ENCODE data around the gene TEX12.
"Not testable (repeated sequence)": the region's sequence is repeated elsewhere in the genome, so short reads cannot be mapped to it uniquely, and the experiment has no call there.

Gene TEX12

GRCh38 chr11:112159098-112160065, 7.8 kb upstream of the TEX12 start:
- H3K4me3 ChIP-seq (ENCODE audit: low read length) = peak overlapping the region; percentile 4
- TF ChIP-seq CTCF (conservative IDR thresholded peaks at IDR 0.05; ENCODE audit: low read depth, low read length) = no peak
- no peak for DNase-seq (ENCODE audit: low read depth)

GRCh38 chr11:112160091-112160848, 6.9 kb upstream of the TEX12 start:
- no peak for TF ChIP-seq CTCF (conservative IDR thresholded peaks at IDR 0.05; ENCODE audit: low read depth, low read length)
- peak overlapping the region; percentile 4 for H3K4me3 ChIP-seq (ENCODE audit: low read length)
- no peak for DNase-seq (ENCODE audit: low read depth)

- DNase-seq (ENCODE audit: low read depth) = no peak
- no peak for TF ChIP-seq CTCF (conservative IDR thresholded peaks at IDR 0.05; ENCODE audit: low read depth, low read length)
- peak overlapping the region; percentile 7 for H3K4me3 ChIP-seq (ENCODE audit: low read length)
Measured at GRCh38 chr11:112161012-112161411, 6.2 kb upstream of the TEX12 start.

- DNase-seq (ENCODE audit: low read depth) = not testable (repeated sequence)
- H3K4me3 ChIP-seq (ENCODE audit: low read length) = peak overlapping the region; percentile 51
Measured at GRCh38 chr11:112162200-112162599, 5.0 kb upstream of the TEX12 start.

- no peak for TF ChIP-seq CTCF (conservative IDR thresholded peaks at IDR 0.05; ENCODE audit: low read depth, low read length)
- no peak for DNase-seq (ENCODE audit: low read depth)
- peak overlapping the region; percentile 51 for H3K4me3 ChIP-seq (ENCODE audit: low read length)
Measured at GRCh38 chr11:112162761-112163546, 4.2 kb upstream of the TEX12 start.

- TF ChIP-seq CTCF (conservative IDR thresholded peaks at IDR 0.05; ENCODE audit: low read depth, low read length) = no peak
- no peak for DNase-seq (ENCODE audit: low read depth)
- peak within 1 kb of the TSS; percentile 51 for H3K4me3 ChIP-seq (ENCODE audit: low read length)
Measured at GRCh38 chr11:112163875-112164685, 3.1 kb upstream of the TEX12 start, which contains the start of gene IL18. TSS of gene IL18 (minus strand) at chr11:112164094. CDS start at chr11:112155053, 9,041 bp downstream.
